Measurements from ENCODE around the gene SDC3.

Gene SDC3

DNA sequence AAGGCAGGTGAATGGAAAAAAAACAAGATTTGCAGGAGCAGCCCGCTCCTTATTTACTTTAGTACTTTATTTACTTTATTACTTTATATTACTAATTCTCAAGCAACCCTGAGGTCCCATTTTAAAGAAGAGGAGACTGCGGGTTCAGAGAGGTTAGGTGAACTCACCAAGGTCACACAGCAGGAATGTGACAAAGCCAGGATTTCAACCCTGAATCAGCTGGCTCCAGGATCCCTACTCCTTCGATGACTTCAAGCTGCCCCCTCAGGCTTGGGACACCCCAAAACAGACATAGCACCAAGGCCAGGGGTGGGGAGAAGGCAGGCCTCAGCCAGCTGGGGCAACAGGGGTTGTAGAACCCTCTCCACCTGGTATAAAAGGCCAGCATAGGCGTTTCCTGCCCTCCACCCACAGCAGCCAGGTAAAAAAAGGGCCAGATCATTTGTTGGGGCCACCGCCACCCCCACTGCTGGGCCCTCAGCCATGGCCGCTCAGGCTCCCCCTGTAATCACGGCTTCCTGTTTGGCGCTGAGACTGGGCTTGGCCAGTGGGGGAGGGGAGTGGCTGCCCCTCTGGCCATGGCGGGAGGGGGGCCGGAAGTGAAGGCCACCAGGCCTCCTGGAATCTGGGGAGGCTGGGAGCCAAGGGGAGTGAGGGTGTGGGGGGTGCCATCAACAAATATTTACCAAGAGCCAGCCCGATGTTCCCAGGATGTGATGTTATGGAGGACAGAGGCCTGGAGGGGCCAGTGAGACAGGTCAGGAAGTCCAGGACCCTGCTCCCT is 6.6 kb downstream of the SDC3 start:
- TF ChIP-seq, protein P1, sequence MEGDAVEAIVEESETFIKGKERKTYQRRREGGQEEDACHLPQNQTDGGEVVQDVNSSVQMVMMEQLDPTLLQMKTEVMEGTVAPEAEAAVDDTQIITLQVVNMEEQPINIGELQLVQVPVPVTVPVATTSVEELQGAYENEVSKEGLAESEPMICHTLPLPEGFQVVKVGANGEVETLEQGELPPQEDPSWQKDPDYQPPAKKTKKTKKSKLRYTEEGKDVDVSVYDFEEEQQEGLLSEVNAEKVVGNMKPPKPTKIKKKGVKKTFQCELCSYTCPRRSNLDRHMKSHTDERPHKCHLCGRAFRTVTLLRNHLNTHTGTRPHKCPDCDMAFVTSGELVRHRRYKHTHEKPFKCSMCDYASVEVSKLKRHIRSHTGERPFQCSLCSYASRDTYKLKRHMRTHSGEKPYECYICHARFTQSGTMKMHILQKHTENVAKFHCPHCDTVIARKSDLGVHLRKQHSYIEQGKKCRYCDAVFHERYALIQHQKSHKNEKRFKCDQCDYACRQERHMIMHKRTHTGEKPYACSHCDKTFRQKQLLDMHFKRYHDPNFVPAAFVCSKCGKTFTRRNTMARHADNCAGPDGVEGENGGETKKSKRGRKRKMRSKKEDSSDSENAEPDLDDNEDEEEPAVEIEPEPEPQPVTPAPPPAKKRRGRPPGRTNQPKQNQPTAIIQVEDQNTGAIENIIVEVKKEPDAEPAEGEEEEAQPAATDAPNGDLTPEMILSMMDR (conservative IDR thresholded peaks at IDR 0.05; ENCODE audit: control insufficient read depth, insufficient read depth, low read depth, low read length): no peak
- H3K4me3 ChIP-seq (ENCODE audit: control insufficient read depth, low read depth, low read length): no peak overlapping the region
- no peak for DNase-seq (ENCODE audit: low read depth)

- DNase-seq (ENCODE audit: low read depth): no peak
- TF ChIP-seq, protein P1 (conservative IDR thresholded peaks at IDR 0.05; ENCODE audit: control insufficient read depth, insufficient read depth, low read depth, low read length): no peak
Observed at GRCh38 chr1:30900931-30901560, 7.5 kb downstream of the SDC3 start.

GRCh38 chr1:30900486-30900885 is 8.1 kb downstream of the SDC3 start:
- TF ChIP-seq, protein P1 (conservative IDR thresholded peaks at IDR 0.05; ENCODE audit: control insufficient read depth, insufficient read depth, low read depth, low read length): no peak
- DNase-seq (ENCODE audit: low read depth): no peak
- no peak overlapping the region for H3K4me3 ChIP-seq (ENCODE audit: control insufficient read depth, low read depth, low read length)

More at GRCh38 chr1:30900931-30901560, 7.5 kb downstream of the SDC3 start:
- no peak overlapping the region for H3K4me3 ChIP-seq (ENCODE audit: control insufficient read depth, low read depth, low read length)

- TF ChIP-seq, protein P1 (conservative IDR thresholded peaks at IDR 0.05; ENCODE audit: control insufficient read depth, insufficient read depth, low read depth, low read length): no peak
- no peak for DNase-seq (ENCODE audit: low read depth)
- no peak overlapping the region for H3K4me3 ChIP-seq (ENCODE audit: control insufficient read depth, low read depth, low read length)
Observed at GRCh38 chr1:30899577-30900389, 8.8 kb downstream of the SDC3 start.

DNA sequence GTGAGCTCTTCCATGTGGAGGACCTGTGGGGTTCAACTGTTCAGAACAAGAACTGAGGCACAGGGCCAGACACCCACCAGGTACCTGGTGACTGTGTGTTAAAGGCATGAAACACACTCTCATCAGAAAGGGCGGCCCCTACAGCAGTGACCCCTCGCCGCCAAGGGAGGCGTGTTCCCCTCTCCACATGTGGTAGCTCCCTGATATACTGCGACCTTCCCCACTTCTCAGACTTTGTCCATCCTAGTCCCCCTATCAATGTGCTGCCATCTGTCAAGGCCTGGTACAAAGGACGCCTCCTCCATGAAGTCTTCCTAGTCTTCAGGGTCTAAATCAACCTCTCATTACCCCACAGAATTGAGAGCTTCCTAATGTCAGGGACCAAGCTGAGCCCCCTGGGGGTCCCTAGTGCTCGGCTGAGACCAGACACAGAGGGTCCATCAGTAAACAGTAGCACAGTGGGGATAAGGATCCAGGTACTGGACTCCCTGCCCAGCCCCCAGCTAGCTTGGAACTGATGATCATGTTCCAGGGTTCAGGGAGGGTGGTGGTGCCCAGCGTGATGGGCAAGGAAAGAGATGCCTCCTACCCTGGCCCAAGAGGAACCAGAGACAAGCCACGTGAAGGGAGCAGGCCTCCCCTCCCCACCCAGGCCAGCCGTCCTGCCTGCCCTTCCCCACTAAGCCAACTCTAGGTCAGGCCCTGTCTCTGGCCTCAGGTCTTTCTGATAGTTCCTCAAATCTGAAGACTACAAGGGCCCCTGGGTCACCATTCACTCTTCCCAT is 10.3 kb downstream of the SDC3 start:
- TF ChIP-seq, protein P1 (conservative IDR thresholded peaks at IDR 0.05; ENCODE audit: control insufficient read depth, insufficient read depth, low read depth, low read length): no peak
- no peak overlapping the region for H3K4me3 ChIP-seq (ENCODE audit: control insufficient read depth, low read depth, low read length)
- no peak for DNase-seq (ENCODE audit: low read depth)

DNA sequence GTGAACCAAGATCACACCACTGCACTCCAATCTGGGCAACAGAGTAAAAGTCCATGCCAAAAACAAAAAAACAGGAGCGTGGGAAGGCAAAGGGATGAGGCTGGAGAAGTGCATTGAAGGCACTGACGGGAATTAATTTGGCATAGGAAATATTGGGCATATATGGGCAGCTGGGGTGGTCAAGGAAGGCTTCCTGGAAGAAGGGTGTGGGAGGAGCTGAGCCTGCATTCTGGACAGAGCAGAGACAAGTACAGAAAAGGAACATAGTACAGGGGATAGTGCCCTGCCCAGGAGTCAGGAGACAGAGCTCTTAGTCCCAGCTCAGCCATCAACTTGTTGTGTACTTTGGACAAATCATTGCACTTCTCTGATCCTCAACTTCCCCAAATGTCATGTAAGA is 11.7 kb downstream of the SDC3 start:
- H3K4me3 ChIP-seq (ENCODE audit: control insufficient read depth, low read depth, low read length): no peak overlapping the region
- TF ChIP-seq, protein P1 (conservative IDR thresholded peaks at IDR 0.05; ENCODE audit: control insufficient read depth, insufficient read depth, low read depth, low read length): no peak
- DNase-seq (ENCODE audit: low read depth): no peak
